GM21529 (cell line): ENCODE results near the gene ZNRF1.
"Not testable (repeated sequence)": the region's sequence is repeated elsewhere in the genome, so short reads cannot be mapped to it uniquely, and the experiment has no call there.

ENCODE experiments used
- ATAC-seq: cut with Tn5 transposase; IDR thresholded peaks from one replicate; pipeline ENCODE4 v1.9.1; 2021; ENCODE audit not compliant: unreplicated experiment

Gene ZNRF1

DNA sequence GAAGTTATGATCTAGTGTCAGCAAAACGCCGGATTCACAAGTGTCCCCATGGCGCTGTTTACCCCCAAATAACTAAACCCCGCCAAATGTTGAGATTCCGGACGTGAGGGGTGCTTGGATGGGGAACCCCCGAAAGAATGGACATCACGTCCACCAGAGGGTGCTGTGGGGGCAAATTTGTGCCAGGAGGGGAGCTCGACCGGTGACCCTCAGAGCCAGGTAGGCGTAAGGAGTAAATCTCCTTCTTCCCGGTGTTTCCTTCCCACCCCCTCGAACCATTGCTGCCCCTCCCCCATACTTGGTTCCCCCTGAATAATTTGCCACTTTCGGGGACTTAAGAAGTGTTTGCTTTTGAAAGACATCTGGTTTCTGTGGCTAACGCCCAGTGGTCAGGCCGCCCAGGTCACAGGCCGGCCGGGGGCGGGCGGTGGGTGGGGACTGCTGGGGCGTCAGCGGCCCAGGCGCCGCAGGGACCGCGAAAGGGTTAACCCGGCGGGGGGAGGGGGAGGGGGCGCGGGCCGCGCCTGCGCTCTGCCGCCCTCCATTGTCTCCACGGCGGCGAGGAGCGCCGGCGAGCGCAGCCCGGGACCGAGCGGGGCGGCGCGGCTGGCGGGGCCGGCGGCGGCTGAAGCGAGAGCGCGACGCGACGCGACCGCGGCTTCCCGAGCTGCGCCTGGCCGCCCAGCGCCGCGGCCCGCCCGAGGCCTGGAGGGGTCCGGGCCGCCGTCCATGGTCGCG is at the start of gene ZNRF1:
Gene ZNRF1 (plus strand): TSS at position 544 of the 738 bp plus-strand sequence. CDS start 648 bp downstream, outside the sequence.
- ATAC-seq, result peak; percentile 67

DNA sequence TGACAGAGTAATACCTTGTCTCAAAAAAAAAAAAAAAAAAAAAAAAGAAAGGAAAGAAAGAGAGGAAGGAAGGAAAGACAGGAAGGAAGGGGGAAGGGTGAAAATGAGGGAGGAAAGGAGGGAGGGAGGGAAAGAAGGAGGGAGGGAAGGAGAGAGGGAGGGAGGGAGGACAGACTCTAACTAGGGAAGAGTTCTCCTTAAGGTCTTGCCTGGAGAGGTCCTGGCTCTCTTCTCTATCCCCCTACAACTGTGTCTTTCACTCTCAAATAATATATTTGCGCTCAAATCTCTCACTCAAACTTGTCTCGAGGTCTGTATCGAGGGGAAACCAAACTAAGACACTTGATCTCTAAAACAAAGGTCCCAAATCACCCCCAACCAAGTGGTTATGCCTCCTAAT is 49.5 kb upstream of the ZNRF1 start:
- ATAC-seq, result no peak

DNA sequence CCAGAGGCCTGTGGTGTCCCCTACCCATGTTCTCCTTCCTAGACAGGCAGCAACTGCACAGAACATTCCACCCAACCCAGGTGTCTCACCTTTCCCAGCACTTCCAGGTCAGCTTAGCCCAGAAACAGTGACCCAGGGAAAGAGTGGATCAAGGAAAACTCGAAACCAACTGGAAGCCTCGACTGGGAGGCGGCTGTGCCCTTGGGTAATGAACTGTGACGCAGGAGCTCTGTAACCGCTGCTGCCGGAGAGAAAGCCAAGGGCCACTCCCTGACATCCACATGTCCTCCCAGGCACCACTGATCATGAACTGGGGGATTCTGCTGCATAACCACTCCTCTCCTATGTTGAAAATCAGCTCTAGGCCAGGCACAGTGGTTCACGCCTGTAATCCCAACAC is 48.3 kb upstream of the ZNRF1 start:
- ATAC-seq, result no peak

DNA sequence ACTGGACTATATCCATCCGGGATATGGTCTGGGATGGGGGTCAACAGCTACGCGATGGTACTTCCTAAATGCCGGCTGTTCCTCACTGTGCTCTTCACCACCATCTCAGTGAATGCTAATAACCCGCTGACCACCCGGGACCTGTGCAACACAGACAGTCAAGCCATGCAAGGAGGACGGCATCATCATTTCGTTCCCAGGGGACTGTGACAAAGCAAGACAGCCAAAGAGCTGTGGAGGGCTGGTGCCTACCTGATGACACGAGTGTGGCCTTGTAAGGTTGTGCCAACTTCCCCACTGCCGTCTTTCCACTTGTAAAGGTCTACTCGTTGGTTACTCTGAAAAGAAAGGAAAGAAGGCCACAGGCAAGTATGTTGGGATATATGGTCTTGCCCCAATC is 47.6 kb upstream of the ZNRF1 start:
- ATAC-seq, result no peak

DNA sequence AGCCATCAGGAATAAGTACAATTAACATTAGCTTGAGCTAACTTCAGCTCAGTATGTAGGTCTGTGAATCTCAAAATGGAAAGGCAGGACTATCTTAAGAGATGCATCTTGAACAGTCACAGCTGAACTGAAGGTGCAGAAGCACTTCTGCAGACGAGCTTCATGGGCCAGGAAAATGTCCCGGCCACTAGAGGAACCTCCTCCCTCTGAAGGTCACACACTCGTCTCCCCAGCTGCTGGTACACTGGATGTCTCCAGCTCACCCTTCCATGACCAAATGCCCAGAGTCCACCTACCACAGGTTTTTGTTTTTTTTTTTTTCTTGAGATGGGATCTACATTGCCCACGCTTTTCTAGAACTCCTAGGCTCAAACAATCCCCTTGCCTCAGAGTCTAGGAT is 47.1 kb upstream of the ZNRF1 start:
- no peak for ATAC-seq

DNA sequence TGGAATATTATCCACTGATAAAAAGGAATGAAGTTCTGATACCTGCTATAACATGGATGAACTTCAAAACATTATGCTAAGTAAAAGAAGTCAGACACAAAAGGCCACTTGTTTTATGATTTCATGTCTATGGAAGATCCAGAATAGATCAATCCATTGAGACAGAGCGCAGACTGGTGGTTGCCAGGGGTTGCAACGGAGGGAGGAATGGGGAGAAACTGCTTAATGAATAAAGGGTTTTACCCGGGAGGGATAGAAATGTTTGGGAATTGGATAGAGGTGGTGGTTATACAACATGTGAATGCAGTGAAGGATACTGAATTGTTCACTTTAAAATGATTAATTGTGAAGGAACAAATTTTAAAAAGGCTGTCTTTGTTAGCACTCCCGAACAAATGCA is 44.1 kb upstream of the ZNRF1 start:
- no peak for ATAC-seq

DNA sequence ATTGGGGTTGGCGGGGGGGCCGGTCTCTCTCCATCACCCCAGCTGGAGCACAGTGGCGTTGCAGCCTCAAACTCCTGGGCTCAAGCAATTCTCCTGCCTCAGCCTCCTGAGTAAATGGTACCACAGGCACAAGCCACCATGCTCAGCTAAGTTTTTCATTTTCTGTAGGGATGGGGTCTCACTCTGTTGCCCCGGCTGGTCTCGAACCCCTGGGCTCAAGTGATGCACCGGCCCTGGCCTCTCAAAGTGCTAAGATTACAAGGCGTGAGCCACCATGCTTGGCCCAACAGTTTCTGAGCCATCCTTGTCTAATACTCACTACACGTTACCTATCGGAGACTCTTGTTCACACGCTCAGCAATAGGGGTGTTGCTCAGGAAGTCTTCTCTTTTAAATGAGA is 25.5 kb upstream of the ZNRF1 start:
- ATAC-seq, result no peak

DNA sequence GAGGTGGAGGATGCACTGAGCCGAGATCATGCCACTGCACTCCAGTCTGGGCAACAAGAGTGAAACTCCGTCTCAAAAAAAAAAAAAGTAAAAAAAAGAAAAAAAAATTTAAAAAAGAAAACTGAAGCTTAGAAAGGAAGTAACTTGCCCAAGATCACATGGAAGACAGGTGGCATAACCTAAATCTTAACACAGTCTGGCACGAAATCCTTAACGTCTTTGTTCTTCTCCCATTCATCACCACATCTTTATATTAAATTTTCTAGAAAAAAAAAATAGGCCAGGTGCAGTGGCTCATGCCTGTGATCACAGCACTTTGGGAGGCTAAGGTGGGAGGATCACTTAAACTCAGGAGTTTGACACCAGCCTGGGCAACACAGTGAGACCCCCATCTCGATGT is 23.2 kb upstream of the ZNRF1 start:
- no peak for ATAC-seq

DNA sequence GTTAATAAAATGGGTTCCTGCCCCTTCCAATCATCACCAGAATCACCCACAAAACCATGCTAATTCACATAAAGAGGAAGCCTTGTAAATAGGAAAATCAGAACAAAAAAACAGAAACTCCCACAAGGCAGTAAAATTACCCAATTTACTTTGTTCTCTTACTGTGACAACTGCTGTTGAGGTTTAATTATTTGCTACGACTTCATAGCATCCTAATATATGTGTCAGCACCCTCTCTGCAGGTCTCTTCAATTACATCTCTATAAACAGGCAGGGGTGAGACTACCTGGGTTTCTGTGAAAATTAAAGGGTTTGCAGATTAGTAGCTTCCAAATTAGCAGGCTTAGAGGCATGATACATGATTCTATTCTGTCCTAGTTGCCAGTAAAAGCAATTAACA is 16.6 kb upstream of the ZNRF1 start:
- no peak for ATAC-seq

DNA sequence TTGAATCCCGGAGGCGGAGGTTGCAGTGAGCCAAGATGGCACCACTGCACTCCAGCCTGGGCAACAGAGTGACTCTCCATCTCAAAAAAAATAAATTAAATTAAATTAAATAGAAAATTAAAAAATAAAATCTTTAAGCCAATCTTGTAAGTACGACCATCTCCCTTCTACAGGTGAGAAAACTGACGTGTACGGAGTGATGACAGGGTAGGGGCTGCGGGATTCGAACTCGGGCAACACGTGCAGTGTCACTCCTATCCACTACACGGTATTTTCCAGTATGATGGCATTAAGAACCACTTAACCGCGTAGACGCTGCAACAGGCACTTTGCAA is 14.7 kb upstream of the ZNRF1 start:
- ATAC-seq, result no peak

DNA sequence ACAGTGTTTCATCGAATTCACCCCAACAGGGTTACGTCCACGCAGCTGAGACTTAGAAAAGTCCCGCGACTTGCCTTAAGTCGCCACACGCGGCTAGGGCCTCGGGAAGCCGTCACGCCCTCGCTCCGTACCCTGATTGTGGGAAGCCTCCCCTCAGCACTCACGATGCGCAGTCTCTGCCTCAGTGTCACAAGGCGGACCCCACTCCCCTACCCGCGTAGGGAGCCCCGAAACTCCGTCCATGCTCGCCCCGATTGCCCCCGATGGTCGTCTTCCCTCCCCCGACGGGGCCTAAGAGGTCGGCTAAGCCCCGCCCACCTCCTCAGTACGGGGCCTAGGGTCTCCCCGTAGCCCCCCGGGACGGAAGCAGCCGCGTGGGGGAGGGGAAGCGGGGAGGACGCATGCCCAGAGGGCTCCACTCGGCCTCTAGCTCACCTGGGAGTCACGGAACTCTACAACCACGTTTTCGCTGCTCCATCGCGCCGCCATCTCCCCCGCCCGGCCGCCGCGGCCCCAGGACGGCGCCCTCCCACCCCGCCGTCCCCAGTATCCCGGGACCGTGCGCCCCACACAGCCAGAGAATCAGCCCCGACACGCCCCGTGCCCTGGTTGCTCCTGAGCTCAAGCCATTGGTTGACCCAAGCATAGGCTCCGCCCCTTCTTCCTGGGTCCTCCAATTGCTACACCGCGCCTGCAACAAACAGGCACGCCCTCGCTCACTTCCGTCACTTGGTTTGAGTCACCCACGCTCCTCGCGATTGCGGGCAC is 14.1 kb upstream of the ZNRF1 start, which contains the start of gene WDR59:
Gene WDR59 (minus strand): TSS at position 595 of the 768 bp plus-strand sequence. CDS start 106 bp downstream, at position 489.
- peak; percentile 100 for ATAC-seq

DNA sequence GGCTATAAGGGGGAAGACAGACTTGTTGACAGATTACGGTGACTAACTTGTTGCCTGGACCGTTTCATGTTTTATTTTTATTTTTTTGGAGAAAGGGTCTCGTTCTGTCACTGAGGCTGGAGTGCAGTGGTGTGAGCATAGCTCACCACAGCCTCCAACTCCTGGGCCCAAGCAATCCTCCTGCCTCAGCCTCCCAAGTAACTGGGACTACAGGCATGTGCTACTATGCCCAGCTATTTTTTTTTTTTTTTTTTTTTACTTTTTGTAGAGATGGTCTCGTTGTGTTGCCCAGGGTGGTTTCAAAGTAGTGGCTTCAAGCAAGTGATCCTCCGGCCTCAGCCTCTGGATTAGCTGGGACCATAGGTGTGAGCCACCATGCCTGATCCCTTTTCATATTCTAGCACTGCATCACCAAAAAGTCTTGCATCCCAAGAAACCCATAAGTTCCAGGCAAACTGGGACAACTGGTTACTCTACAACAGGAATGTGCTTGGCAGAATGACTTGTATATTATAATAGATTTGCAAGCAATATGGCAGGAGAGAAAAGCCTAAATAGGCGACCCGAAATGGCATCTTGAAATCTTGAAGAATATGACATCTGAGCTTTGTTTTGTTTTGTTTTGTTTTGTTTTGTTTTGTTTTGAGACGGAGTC is 11.7 kb upstream of the ZNRF1 start:
- ATAC-seq, result no peak

DNA sequence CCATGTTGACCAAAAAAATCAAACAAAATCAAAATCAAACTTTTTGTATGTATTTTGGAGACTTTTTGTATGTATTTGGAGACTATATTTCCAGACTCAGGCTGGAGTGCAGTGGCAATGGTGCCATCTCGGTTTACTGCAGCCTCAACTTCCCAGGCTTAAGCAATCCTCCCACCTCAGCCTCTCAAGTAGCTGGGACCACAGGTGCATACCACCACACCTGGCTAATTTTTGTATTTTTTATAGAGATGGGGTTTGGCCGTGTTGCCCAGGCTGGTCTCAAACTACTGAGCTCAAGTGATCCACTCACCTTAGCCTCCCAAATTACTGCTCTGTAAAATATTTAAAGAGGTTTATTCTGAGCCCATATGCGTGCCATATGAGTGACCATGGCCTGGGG is 9.0 kb upstream of the ZNRF1 start:
- ATAC-seq, result not testable (repeated sequence)

DNA sequence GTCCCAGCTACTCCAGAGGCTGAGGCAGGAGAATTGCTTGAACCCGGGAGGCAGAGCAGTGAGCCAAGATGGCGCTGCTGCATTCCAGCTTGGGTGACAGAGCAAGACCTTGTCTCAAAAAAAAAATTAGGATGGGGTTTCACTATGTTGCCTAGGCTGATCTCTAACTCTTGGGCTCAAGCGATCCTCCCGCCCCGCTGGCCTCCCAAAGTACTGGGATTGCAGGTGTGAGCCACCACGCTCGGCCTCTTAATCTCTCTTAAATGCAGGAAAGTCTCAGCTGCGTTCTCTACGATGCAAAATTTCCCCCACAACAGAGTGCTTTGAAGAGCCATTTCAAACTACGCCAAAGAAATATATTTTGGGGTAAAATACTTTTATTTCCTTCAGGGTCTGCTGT is 8.0 kb upstream of the ZNRF1 start:
- ATAC-seq, result no peak

DNA sequence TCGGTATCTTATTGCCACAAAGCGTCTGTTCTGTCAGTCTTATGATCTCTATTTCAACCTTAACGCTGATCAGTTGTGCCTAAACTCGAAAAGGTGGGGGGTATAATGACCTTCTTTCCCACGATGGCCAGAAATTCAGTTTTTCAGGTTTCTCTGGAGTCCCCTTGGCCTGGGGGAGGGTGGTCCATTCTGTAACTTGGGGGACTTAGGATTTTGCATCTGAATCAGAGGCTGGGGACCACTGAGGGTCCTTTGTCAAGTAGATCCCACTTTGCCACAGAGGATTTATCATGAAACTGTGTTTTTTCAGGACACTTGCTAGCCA is 7.6 kb upstream of the ZNRF1 start:
- ATAC-seq, result no peak

DNA sequence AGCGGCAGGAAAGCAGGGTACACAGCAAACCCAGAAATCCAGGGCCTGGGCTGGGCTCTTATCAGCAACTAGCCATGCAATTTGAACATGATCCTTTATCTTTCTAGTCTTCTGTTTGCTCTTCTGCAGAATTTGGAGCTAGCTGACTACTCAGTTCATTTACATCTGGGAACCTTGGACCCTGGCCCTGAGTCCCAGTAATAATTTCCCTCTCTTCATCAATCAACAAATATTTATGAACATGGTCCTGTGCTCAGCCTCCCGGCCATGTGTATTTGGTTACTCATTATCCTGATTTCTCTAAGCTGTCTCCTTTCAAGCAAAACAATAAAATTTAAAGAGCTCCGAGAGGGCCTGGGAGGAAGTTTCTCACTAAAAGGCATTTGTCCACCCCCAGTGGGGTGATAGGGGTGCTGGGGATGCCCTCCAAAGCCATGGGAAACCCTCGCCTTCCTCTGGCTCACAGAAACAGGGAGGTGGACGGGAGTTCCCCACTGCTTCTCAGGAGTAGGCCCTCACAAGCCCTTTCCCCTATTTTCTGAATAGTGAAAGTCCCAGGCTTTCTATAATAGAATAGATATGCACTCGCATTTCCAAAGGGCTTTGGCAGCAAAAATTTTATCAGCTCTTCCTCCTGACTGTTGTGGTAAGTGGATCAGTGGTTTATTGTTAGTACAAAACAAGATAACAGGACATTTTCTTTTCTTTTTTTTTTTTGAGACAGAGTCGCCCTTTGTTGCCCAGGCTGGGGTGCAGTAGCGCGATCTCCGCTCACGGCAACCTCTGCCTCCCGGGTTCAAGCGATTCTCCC is 7.0 kb upstream of the ZNRF1 start:
- ATAC-seq, result no peak

DNA sequence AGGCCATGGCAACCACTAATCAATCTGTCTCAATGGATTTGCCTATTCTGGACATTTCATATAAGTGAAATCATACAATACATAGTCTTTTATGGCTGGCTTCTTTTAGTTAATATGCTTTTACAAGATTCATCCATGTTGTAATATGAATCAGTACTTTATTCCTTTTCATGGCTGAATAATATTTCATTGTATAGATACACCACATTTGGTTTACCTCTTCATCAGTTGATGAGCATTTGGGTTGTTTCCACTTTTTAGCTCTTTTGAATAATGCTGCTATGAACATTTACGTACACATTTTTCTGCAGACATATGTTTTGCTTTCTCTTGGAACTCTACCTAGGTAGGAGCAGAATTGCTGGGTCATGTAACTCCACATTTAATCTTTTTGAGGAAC is 2.8 kb upstream of the ZNRF1 start:
- ATAC-seq, result no peak

DNA sequence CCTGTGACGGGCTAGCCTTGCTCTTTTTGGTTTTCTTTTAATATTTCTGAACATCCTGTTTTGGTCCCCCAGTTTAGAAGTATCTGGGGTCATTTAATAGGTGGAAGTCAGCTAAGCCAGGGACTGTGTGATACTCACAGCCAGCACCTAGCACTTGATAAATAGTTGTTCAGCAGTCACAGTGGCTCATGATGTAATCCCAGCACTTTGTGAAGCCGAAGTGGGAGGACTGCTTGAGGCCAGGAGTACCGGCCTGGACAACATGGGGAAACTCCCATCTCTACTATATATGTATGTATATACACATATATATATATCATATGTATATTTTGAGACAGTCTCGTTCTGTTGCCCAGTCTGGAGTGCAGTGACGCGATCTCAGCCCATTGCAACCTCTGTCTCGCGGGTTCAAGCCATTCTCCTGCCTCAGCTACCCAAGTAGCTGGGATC is 1.8 kb upstream of the ZNRF1 start:
- ATAC-seq, result no peak

DNA sequence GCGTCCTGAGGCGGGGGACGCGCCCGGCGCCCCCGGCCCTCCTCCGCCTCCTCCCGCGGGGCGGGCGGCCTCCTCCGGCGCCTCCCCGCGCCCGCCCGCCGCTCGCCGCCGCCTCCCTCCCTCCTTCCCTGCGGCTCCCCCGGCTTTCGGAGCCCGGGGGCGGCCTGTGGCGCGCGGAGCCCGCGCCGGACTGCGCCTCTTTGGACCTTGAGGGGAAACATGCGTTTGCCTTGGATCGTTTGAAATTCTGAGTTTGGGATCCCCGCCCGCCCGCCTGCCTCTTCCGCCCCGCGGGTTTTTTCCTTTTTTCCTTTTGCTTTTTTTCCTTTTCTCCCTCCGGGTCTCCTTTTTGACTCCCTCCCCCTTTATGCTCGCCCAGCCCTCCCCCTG is 390 bp downstream of the ZNRF1 start:
- ATAC-seq, result peak; percentile 34

DNA sequence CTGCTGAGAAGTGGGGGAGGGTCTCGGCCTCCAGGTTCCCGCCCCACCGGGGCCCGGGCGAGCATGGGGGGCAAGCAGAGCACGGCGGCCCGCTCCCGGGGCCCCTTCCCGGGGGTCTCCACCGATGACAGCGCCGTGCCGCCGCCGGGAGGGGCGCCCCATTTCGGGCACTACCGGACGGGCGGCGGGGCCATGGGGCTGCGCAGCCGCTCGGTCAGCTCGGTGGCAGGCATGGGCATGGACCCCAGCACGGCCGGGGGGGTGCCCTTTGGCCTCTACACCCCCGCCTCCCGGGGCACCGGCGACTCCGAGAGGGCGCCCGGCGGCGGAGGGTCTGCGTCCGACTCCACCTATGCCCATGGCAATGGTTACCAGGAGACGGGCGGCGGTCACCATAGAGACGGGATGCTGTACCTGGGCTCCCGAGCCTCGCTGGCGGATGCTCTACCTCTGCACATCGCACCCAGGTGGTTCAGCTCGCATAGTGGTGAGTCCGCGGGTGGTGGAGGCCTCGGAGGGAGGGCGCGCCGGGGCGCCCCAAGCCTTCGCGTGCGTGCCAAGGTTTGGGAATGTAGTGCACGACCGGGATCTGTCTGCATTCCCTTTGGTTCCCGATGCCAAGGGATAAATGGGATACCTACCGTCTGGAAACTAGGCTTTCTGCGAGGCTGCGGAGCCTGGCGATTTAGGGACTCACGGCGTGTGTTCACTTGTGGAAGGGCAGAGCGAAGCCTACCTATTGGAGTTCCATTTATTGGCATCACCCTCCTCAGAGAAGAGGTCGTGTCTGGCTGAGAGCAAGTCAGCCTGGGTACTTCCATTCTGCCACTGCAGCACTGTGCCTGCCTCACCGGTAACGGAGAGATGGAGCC is 1.0 kb downstream of the ZNRF1 start:
- ATAC-seq, result no peak
